NCI-H187 (cell line): ENCODE measurements around the gene USF3.

Source experiments
- DNase-seq, 2 experiments: peaks; one replicate each; lab custom pipeline; 2025; lab: John Stamatoyannopoulos, UW

The USF3 gene

DNA sequence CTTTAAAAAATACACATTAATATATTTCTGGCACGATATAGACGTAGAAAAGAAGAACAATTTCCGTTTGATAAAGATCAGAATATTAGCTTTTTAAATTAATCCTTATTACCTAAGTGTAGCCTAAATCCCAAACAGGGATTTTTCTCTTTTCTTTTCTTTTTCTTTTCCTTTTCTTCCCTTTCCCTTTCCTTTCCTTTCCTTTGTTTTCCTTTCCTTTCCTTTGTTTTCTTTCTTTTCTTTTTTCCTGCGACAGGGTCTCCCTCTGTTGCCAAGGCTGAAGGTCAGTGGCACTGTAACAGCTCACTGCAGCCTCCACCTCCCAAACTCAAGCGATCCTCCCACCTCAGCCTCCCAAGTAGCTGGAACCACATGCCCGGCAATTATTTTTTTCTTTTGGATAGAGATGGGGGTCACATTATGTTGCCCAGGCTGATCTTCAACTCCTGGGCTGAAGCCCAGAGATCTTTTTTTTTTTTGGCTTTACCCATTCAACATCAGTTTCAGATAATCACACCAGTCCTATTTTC is 1.8 kb upstream of the USF3 start:
- DNase-seq: no peak

DNA sequence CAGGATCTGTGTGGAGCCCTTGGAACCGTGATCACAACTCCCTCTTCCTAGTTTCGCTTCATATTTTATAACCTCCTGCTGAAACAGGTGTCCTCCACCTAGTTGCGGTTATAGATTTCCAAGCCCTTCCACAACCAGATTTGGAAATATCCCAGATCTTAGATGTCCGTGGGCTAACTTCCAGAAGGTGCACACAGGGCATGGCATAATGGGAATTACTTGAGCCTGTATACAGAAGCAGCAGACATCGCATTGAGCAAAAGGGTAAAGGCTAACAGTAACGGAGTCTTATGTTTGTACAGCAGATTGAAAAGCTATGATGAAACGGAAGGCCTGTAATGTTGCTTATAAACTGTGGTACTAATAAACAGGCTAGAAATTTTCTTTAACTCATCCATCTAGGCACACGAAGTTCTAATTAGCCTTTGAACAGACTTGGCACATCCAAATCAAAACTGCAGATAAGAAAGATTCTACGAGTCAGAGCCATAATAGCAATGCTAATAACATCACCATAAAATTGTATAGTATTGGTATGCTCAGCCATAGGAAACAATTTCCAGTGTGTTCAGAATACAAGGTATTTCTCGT is 1.2 kb upstream of the USF3 start:
- DNase-seq: no peak

DNA sequence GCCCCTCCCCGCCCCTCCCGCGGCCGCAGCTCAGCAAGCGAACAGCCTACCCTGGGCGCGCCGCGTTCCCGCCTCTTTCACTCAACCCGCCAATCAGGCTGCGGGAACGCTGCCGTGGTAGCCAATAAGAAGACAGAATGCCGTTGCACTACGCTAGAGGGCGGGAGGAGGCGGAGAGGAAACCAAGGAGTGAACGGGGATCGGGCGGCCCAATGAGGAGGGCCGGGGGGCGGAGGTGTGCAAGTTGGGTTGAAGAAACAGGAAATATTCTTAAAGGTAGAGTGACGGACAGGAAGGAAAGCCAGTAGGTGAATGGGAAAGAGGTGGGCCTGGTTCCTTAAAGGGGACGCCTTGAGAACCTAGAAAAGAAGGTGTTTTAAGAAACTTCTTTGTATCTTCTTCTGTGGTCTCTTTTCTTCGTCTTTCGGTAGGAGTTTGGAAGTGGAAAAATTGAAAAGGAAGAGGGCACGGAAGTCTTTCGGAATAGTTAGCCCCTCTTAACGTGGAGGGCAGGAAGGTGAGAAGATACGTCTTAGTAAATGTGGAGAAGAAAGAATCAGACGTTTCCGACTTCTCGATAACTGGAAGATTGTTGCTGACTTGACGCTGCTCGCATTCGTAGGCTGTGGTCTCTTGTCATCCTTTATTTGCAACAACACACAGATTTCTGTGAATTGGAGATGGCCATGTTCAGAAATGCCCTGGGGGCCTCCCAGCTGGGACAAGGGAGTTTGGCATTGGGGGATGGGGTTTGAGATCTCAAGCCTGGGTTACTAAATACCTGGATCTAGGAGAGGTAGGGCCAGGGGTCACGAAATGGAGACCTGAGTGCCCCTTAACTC is 437 bp upstream of the USF3 start:
- DNase-seq: peak; percentile 97

DNA sequence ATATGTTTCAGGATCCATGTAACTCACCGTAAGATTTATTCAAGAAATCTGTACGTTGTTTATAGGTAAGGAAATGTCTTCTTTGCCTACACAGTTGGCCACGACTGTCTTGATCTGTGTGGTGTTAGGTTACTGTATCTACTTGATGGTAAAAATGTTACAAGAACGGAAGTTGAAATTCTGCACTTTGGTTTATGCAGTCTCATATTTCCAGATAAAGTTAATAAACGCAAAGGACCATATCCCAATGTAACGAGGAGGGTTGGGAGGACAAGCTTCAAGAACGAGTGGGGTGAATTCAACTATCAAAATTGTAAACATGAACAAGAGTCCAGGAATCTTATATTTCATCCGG is 1.0 kb downstream of the USF3 start:
- DNase-seq: no peak

DNA sequence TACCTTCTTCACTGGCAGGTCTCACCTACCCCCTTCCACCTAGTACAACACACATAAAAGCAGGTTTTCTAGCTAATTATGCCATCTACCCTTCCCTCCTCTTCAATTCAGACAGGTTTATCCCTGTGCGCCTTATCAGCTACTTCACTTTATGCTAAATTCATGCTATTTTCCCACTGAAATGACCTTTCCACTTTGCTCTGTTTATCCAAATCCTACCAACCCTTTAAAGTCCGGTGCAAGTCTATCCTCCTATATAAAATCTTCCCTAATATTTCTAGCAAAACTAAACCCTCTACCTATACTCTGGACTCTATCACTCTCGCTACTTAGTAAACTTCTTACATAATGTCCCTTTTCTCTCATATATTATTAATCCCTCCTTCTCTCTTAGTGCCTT is 6.0 kb downstream of the USF3 start:
- DNase-seq: no peak

DNA sequence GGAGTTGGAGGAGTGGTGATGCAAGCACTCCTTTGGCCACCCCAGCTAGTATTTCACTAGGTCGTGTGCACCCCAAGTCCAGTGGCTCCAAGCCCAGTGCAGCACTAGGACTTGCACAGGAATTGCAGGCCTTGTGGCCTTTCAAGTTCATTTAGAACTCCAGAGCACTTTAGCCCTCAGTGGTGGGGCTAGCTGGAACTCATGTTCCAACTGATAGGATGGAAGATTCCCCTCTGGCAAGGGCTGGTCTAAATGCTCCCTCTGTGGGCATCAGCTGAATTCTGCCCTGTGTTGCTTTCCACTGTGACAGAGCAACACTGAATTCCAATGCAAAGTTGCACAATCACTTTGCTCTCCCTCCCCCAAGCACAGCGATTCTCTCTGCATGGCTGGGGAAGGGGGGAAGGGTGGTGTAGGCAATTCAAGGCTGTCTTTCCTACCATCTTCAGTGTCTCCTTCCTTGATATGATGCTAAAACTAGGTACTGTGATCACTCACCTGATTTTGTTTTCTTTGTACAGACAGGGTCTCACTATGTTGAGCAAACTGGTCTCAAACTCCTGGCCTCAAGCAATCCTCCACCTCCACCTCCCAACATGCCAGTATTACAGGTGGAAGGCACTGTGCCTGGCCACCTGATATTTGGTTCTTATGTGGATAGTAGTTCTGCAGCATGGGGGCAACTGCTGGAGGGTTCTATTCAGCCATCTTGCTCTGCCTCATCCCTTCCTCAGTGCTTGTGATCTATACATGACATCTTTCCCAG is 10.3 kb downstream of the USF3 start:
- DNase-seq: no peak

DNA sequence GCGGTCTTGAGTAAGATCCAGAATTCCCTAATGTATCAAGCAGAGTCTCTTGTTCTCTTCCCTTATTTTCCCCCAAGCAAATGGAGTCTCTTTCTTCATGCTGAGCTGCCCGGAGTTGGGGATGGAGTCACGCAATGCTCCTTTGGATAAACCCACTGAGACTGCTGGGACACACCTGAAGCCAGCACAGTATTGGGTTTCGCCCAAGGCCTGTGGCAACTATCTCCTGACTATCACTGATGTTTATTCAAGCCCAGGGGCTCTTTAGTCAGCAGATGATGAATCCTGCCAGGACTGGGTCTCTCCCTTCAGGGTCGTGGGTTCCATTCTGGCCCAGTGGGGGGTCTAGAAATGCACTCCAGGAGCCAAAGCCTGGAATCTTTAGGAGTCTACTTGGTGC is 11.3 kb downstream of the USF3 start:
- no peak for DNase-seq

DNA sequence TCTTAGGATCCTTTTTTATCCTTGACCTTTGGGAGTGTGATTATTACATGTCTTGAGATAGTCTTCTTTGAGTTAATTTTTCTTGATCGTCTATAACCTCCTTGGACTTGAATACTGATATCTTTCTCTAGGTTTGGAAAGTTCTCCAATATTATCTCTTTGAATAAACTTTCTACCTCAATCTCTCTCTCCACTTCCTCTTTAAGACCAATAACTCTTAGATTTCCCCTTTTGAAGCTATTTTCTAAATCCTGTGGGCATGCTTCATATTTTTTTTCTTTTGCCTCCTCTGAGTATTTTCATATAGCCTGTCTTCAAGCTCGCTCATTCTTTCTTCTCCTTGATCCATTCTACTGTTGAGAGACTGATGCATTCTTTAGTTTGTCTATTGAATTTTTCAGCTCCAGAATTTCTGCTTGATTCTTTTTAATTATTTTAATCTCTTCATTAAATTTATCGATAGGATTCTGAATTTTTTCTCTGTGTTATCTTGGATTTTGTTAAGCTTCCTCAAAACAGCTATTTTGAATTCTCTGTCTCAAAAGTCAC is 12.1 kb downstream of the USF3 start:
- DNase-seq: no peak

DNA sequence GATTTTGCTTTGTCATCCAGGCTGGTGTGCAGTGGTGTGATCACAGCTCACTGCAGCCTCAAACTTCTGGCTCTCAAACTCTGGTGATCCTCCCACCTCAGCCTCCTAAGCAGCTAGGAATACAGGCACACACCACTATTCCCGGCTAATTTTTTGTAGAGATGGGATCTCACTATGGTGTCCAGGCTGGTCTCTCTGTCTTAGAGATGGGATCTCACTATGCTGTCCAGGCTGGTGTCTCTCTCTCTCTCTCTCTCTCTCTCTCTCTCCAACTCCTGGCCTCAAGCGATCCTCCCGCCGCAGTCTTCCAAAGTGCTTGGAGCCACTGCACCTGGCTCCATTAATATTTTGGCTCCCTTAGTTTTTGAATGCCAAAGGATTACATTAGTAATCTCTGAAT is 17.7 kb downstream of the USF3 start:
- DNase-seq: no peak

DNA sequence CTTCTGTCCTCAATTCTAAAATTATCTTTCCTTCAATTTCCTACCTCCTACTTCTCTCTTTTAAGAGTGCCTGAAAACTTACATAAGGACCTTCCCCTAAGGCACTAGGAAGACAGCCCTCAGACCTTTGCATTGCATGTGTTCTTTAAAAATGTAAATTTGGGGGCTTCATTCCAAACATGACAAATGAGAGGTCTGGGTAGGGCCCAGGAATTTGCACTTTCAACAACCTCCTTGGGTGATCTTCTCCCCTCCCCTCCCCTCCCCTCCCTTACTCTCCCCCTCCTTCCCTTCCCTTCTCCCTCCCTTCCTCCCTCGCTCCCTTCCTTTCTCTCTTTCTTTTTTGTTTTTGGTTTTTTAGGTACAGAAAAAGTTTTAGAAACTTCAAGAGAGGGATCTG is 18.7 kb downstream of the USF3 start:
- no peak for DNase-seq

DNA sequence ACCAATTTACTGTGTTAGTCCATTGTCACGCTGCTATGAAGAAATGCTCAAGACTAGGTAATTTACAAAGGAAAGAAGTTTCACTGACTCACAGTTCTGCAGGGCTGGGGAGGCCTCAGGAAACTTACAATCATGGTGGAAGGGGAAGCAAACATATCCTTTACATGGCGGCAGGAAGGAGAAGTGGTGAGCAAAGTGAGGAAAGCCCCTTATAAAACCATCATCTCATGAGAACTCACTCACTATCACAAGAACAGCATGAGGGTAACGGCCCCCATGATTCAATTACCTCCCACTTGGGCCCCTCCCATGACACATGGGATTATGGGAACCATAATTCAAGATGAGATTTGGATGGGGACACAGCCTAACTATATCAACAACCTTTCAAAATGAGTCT is 20.2 kb downstream of the USF3 start:
- DNase-seq: no peak

DNA sequence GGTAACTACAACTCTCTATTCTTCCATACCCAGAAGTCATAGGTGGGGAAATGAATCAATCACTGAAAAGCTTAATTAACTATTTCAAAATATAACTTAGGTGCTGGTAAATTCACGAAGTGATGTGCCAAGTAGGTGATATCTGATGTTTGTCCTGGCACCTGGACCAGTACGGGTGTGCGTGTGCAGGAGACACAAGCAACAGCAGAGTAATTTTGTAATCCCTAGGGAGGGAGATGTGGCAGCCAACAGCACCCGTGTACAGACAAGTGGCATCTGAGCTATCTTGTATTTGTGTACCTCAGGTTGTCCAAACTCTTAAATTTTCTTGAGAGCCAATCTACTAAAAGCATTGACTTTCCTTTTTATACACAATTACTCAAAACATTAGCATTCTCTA is 22.8 kb downstream of the USF3 start:
- DNase-seq: no peak

DNA sequence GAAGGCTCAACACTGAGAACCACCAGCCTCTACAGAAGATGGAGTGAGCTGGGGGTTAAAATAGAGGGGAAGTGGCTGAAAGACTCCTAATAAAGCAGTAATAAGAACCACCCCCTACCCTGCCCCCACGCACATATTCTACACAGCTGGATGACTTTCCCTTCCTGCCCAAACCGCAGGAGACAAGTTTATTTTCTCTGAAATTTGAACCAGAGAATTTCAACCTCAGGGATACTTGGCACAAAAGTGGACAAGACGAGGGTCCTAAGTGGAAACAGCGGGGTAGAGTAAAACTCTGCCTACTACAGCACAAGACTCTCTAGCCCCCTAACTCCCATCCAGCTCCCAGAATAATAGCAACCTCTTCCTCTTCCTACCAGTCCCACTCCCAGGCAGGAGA is 28.4 kb downstream of the USF3 start:
- no peak for DNase-seq

DNA sequence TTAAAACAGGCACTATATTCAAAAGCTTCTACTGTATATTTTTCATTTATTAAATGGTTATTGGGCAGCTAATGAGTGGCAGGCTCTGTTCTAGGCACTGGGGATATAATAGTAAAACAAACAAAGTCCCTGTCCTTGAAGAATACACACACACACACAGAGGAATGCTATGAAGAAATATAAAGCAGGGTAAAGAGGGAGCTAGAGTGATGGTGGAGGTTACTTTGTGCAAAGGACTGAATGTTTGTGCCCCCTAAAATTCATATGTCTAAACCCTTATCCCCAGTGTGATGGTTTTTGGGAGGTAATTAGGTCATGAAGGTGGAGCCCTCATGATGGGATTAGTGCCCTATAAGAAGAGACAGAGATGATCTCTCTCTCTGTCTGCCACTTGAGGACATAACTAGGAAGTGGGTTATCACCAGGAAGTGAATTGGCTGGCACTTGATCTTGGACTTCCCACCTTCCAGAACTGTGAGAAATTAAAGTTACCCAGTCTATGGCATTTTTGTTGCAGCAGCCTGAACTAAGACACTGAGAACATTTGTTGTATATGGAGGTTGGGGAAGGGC is 31.8 kb downstream of the USF3 start:
- DNase-seq: no peak

DNA sequence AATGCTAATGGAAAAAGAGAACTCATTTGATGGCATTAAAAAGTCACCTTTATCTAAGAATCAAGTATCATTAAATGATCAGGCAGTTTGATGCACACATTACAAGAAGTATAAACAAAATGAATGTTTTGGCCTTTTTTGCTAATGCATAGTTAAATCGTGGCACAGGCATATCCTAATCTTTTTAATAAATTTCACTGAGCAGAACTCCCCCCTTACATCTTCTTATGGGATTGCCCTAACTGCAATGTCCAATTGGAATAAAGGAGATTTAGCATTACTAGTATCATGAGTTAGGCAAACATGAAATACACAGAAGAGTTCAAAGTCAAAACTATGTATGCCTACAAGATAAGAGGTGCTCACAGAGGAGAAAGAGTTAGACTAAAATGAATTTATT is 32.7 kb downstream of the USF3 start:
- DNase-seq: no peak

DNA sequence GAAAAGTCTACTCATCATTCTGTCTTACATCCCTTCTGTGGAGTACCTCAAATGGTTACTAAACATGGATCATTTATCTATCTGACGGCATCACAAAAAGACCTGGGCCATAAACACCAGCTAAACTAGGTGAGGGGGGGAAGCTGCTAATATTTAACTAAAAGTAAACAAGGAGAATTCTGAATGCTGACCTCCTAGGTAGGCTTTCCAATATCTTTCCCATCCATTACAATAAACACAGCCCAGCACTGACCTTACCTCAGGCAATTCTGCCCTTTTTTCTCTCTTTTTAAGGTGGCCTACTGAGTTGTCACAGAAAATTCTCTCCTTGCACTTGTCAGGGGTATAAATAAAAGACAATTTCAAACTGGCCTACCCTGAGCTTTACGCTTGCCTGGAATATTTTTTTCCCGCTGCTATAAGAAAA is 33.1 kb downstream of the USF3 start:
- DNase-seq: no peak

DNA sequence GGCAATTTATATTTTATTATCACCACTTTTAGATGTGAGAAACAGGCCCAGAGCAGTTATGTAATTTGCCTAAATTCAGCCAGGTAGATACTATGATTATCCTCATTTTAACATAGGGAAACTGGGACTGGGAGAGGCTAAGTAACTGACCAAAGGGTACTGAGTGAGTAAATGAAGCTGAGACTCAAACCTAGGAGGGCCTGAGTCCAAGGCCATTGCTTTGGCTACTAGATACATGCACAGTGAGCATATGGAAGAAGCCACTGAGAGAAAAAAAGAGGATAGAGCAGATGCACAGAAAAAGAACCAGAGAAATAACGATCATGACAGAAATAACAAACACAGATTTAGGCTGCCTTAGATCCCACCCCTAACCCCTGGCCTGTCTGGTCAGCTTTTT is 33.6 kb downstream of the USF3 start:
- no peak for DNase-seq

DNA sequence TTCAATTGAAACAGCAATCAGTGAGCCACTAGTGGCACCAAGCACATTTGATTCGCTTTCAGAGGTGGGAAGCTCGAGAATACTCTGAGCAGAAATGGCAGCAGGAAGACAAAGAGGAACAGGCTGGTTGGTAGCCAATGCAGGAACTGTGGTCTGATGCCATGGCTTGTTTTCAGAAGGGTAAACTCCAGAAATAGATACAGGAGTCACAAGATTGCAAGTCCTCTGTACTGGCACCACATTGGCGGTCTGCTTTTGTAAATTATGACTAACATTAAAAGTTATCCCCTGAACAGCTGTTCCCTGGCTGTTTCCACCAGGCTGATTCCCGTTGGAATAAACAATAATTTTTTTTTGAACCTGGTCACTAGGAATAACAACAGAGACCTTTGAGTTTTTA is 35.5 kb downstream of the USF3 start:
- DNase-seq: no peak

DNA sequence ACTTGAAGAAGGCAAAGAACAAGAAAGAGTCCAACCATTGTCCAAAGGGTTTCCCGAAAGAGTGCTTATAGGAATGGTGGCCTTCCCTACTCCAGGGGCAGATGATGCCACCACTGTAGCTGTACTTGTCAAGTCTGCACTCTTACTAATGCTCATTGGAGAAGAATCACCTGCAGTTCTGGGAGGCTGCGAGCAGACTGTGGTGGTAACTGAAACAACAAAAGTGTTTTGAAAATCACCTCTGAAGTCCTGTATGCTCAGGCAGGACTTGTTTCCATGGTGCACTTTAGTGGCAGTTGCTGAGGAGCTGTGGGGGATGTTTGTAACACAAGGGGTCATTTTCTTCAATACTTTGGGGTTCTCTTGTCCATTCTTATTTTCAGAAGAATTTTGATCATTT is 36.0 kb downstream of the USF3 start:
- DNase-seq: no peak

DNA sequence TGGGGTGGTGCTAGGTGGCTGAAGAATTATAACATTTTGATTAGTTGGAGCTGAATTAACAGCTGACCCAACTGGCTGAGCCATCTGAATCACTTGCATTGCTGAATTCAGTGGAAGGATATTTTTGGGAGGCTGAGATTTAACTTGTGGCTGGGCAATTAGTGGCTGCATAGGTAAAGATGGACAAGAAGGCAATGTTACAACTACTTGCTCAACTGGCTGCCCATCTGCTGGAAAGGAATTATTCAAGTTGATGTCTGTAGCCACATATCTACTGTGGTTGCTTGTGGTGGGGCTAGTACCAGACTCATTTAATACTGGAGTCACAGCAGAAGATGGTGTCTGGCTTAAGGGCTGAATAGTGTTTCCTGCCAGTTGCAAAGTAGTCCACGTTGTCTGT is 36.4 kb downstream of the USF3 start:
- no peak for DNase-seq

DNA sequence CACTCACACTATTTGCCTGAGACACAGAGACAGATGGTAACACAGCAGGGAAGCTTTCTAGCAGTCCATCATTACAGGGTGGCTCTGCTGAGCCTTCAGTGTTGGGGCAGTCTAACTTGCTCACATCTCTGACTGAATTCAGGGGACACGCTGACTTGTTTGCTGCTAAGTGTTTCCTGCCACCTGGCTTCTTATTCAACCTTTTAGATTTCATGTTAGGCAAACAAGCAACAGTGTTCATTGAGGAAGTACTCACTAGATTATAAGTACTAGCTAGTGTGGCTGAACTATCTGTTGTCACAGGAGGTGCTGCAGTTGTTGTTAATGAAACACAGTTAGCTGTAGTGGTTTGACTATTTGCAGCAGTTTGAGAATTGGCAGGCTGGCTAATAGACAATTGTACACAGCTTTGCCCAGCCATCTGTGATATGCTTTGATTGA is 37.3 kb downstream of the USF3 start:
- DNase-seq: no peak

DNA sequence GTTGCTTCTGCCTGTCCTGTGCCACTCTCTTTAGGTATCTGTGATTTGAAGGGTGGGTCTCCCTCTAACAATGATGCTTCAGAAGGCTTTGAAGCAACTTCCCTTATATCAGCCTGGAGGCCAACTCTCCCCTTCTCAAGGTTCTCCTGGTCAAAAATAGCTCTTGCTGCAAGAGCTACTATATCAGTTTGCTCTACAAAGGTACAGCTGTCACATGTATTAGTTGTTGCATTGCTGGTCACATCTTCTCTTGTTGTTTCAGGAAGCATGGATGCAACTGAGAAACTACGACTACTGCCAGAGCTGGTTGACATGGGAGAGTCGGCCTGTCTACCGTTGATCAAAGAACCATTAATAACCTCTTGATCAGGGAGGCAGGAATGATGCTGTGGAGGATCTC is 38.3 kb downstream of the USF3 start:
- no peak for DNase-seq
